HG02678 (cell line): ENCODE data around the gene KRT8.
"Not testable (repeated sequence)": the region's sequence is repeated elsewhere in the genome, so short reads cannot be mapped to it uniquely, and the experiment has no call there.

ENCODE experiments used
- ATAC-seq: cut with Tn5 transposase; IDR thresholded peaks from one replicate; pipeline ENCODE4 v1.9.1; 2021; ENCODE audit warnings: mild to moderate bottlenecking, moderate library complexity; ENCODE audit not compliant: unreplicated experiment

The KRT8 gene

GRCh38 chr12:52904509-52905300, at the start of gene KRT8:
Gene KRT8 (minus strand): TSS chr12:52905076. CDS start chr12:52904981, 95 bp downstream.
- ATAC-seq, result not testable (repeated sequence)

- ATAC-seq, result no peak
Observed at GRCh38 chr12:52953181-52953841, 48.4 kb upstream of the KRT8 start.

GRCh38 chr12:52952076-52952801, 47.4 kb upstream of the KRT8 start:
- no peak for ATAC-seq

GRCh38 chr12:52951640-52952039, 46.8 kb upstream of the KRT8 start:
- ATAC-seq, result no peak

GRCh38 chr12:52951126-52951525, 46.2 kb upstream of the KRT8 start:
- no peak for ATAC-seq

- ATAC-seq, result no peak
Observed at GRCh38 chr12:52950553-52950952, 45.7 kb upstream of the KRT8 start.

GRCh38 chr12:52949413-52950331, 44.8 kb upstream of the KRT8 start:
- ATAC-seq, result no peak

- ATAC-seq, result no peak
Observed at GRCh38 chr12:52947738-52948423, 43.0 kb upstream of the KRT8 start.

- no peak for ATAC-seq
Observed at GRCh38 chr12:52946797-52947547, 42.1 kb upstream of the KRT8 start.

- no peak for ATAC-seq
Observed at GRCh38 chr12:52946334-52946733, 41.5 kb upstream of the KRT8 start.

GRCh38 chr12:52945389-52946232, 40.7 kb upstream of the KRT8 start:
- no peak for ATAC-seq

- ATAC-seq, result no peak
Observed at GRCh38 chr12:52944683-52945388, 40.0 kb upstream of the KRT8 start.

GRCh38 chr12:52942901-52943181, 38.0 kb upstream of the KRT8 start:
- no peak for ATAC-seq

GRCh38 chr12:52942066-52942900, 37.4 kb upstream of the KRT8 start:
- ATAC-seq, result no peak

GRCh38 chr12:52929538-52929937, 24.7 kb upstream of the KRT8 start:
- no peak for ATAC-seq

GRCh38 chr12:52927964-52928363, 23.1 kb upstream of the KRT8 start:
- no peak for ATAC-seq

GRCh38 chr12:52926596-52927234, 21.8 kb upstream of the KRT8 start:
- ATAC-seq, result no peak
